Measurements from ENCODE around the gene LATS2.
"Not testable (repeated sequence)": the region's sequence is repeated elsewhere in the genome, so short reads cannot be mapped to it uniquely, and the experiment has no call there.

The LATS2 gene

GRCh38 chr13:20964904-20965303, 96.5 kb downstream of the LATS2 start:
- Histone ChIP-seq H3K4me1 (ENCODE audit: insufficient read depth, low read length) (no peaks in the 10 kb centered on the region), H3K4me3 (ENCODE audit: low read depth in 1 of 2, low read length in 2 of 2) (no peak overlapping the region), H3K36me3 (ENCODE audit: insufficient read depth, low read length) (no peaks in the 10 kb centered on the region), H3K27ac (ENCODE audit: low read length) (no peak overlapping the region), H4K20me1 (ENCODE audit: insufficient read depth, low read length) (no peaks in the 10 kb centered on the region), H2AFZ (ENCODE audit: low read depth, low read length) (no peak overlapping the region), H3K4me2 (ENCODE audit: insufficient read depth, low read length) (no peak overlapping the region), H3K9ac (ENCODE audit: low read depth, low read length) (no peak overlapping the region), H3K9me3 (ENCODE audit: insufficient read depth, low read length, severe bottlenecking) (no peaks in the 10 kb centered on the region), H3K27me3 (ENCODE audit: insufficient read depth, low read length, poor library complexity) (peaks cover 3% of the 10 kb centered on the region), H3K79me2 (ENCODE audit: insufficient read depth, low read length) (no peaks in the 10 kb centered on the region)
- DNase-seq (no peak), ATAC-seq (ENCODE audit: insufficient read depth, low read depth) (no peak)
- TF ChIP-seq CTCF (IDR thresholded peaks at IDR 0.05; ENCODE audit: borderline replicate concordance, extremely low read depth, low read length, poor library complexity, severe bottlenecking), result no peak
- TF ChIP-seq EZH2 (IDR thresholded peaks at IDR 0.05; ENCODE audit: borderline replicate concordance, low read depth, low read length, severe bottlenecking), result no peak

GRCh38 chr13:20961663-20962062, 99.7 kb downstream of the LATS2 start:
- not testable (repeated sequence) for H3K4me1 ChIP-seq (ENCODE audit: insufficient read depth, low read length); H3K27ac ChIP-seq (ENCODE audit: low read length); H3K36me3 ChIP-seq (ENCODE audit: insufficient read depth, low read length); H3K79me2 ChIP-seq (ENCODE audit: insufficient read depth, low read length); H4K20me1 ChIP-seq (ENCODE audit: insufficient read depth, low read length); H3K4me3 ChIP-seq (ENCODE audit: low read depth in 1 of 2, low read length in 2 of 2); H3K9ac ChIP-seq (ENCODE audit: low read depth, low read length); DNase-seq; H3K4me2 ChIP-seq (ENCODE audit: insufficient read depth, low read length); H2AFZ ChIP-seq (ENCODE audit: low read depth, low read length); H3K27me3 ChIP-seq (ENCODE audit: insufficient read depth, low read length, poor library complexity); ATAC-seq (ENCODE audit: insufficient read depth, low read depth); H3K9me3 ChIP-seq (ENCODE audit: insufficient read depth, low read length, severe bottlenecking)

GRCh38 chr13:20960663-20961309, 100.6 kb downstream of the LATS2 start:
- no peaks in the 10 kb centered on the region for H3K36me3 ChIP-seq (ENCODE audit: insufficient read depth, low read length)
- DNase-seq (no peak), ATAC-seq (ENCODE audit: insufficient read depth, low read depth) (no peak)
- H3K27me3 ChIP-seq (ENCODE audit: insufficient read depth, low read length, poor library complexity), result peaks cover 3% of the 10 kb centered on the region
- H3K9ac ChIP-seq (ENCODE audit: low read depth, low read length), result no peak overlapping the region
- H2AFZ ChIP-seq (ENCODE audit: low read depth, low read length), result no peak overlapping the region
- H3K79me2 ChIP-seq (ENCODE audit: insufficient read depth, low read length), result no peaks in the 10 kb centered on the region
- TF ChIP-seq CTCF (IDR thresholded peaks at IDR 0.05; ENCODE audit: borderline replicate concordance, extremely low read depth, low read length, poor library complexity, severe bottlenecking) (no peak), EZH2 (IDR thresholded peaks at IDR 0.05; ENCODE audit: borderline replicate concordance, low read depth, low read length, severe bottlenecking) (no peak)
- no peak overlapping the region for H3K4me2 ChIP-seq (ENCODE audit: insufficient read depth, low read length)
- no peaks in the 10 kb centered on the region for H4K20me1 ChIP-seq (ENCODE audit: insufficient read depth, low read length)
- H3K9me3 ChIP-seq (ENCODE audit: insufficient read depth, low read length, severe bottlenecking), result no peaks in the 10 kb centered on the region
- no peaks in the 10 kb centered on the region for H3K4me1 ChIP-seq (ENCODE audit: insufficient read depth, low read length)
- H3K27ac ChIP-seq (ENCODE audit: low read length), result no peak overlapping the region
- H3K4me3 ChIP-seq (ENCODE audit: low read depth in 1 of 2, low read length in 2 of 2), result no peak overlapping the region

GRCh38 chr13:20957049-20957620, 104.3 kb downstream of the LATS2 start:
- H3K4me1 ChIP-seq (ENCODE audit: insufficient read depth, low read length); H2AFZ ChIP-seq (ENCODE audit: low read depth, low read length); H4K20me1 ChIP-seq (ENCODE audit: insufficient read depth, low read length); DNase-seq; H3K9me3 ChIP-seq (ENCODE audit: insufficient read depth, low read length, severe bottlenecking); H3K27ac ChIP-seq (ENCODE audit: low read length); H3K79me2 ChIP-seq (ENCODE audit: insufficient read depth, low read length); H3K9ac ChIP-seq (ENCODE audit: low read depth, low read length); H3K4me3 ChIP-seq (ENCODE audit: low read depth in 1 of 2, low read length in 2 of 2); H3K36me3 ChIP-seq (ENCODE audit: insufficient read depth, low read length); ATAC-seq (ENCODE audit: insufficient read depth, low read depth); H3K4me2 ChIP-seq (ENCODE audit: insufficient read depth, low read length); H3K27me3 ChIP-seq (ENCODE audit: insufficient read depth, low read length, poor library complexity): not testable (repeated sequence)

All from DND-41 (cell line).